Mesodermal cell (in vitro differentiated cells): ENCODE data around the gene CAPZA1.

ENCODE experiments used
- H3K27ac ChIP-seq: 2 replicates; pipeline ENCODE4 v1.7.0; 2013; ENCODE audit warnings: mild to moderate bottlenecking, low read depth, low read length, moderate library complexity; ENCODE audit not compliant: severe bottlenecking
- H3K36me3 ChIP-seq: 2 replicates; pipeline ENCODE4 v1.7.1; 2013; ENCODE audit warnings: mild to moderate bottlenecking, low read length, moderate library complexity; ENCODE audit not compliant: control insufficient read depth, insufficient read depth
- H3K4me1 ChIP-seq: one replicate; pipeline ENCODE4 v1.7.1; 2013; ENCODE audit warnings: mild to moderate bottlenecking, low read length; ENCODE audit not compliant: insufficient read depth, control insufficient read depth, poor library complexity, severe bottlenecking
- H3K4me3 ChIP-seq: 2 replicates; pipeline ENCODE4 v1.7.0; 2013; ENCODE audit warnings: low read length, control low read depth, mild to moderate bottlenecking; ENCODE audit not compliant: insufficient read depth, poor library complexity, severe bottlenecking; ENCODE audit errors: extremely low read depth
- H3K9me3 ChIP-seq: 2 replicates; pipeline ENCODE4 v1.7.1; 2013; ENCODE audit warnings: mild to moderate bottlenecking, low read length, moderate library complexity; ENCODE audit not compliant: control insufficient read depth
- WGBS, 2 experiments: methylation state at CpG; one replicate each; pipeline ENCODE4 v1.1.5; 2013; ENCODE audit warnings: missing lambda C conversion rate in 2 of 2; ENCODE audit not compliant: insufficient coverage in 2 of 2; 5-methylcytosine and 5-hydroxymethylcytosine counted together

CAPZA1 gene

DNA sequence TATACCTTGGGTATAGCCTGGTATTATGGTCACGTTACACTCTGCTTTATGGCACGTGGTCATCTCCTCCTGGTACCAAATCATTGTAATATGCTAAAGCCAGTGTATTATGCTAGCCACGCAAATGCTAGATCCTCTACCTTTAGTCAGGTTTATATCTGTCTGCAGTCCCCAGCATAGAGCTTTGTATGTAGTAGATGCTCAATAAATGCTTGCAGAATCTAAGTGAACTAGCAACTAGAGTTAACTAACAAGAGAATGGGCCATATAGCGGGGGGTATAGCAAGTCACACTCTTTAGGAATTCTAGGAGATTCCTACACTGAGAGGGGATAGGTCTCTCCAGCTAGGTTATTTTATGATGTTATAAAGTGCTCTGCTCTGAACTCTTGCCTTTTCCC is 57.9 kb downstream of the CAPZA1 start:
- WGBS, 2 experiments, result 93 to 100% methylated on average over 3 to 4 of the region's 4 CpGs

DNA sequence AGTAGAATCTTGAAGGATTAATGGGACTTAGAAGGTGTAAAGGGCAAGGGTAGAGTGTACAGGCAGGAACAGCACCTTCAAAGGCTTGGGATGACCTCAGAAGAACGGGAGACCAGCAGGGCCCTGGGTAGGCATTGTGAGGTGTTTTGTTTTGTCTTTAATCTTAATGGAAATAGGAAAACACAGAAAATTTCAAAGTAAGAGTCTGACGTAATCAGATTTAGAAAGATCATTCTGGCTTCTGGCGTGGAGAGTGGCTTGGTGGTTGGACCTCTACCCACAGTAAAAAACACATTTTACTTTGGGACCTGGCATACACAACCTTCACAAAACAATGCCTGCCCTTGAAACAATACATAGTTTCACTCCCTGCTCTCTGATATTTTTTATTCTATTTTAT is 59.0 kb downstream of the CAPZA1 start:
- H3K9me3 ChIP-seq, result no peaks in the 10 kb centered on the region
- no peak overlapping the region for H3K4me3 ChIP-seq
- H3K27ac ChIP-seq, result no peak overlapping the region
- WGBS, 2 experiments, result 90 to 96% methylated on average over 2 to 3 of the region's 3 CpGs
- H3K36me3 ChIP-seq, result peaks cover 3% of the 10 kb centered on the region
- H3K4me1 ChIP-seq, result peaks cover 5% of the 10 kb centered on the region

More for the DNA sequence above, 57.9 kb downstream of the CAPZA1 start:
- no peak overlapping the region for H3K27ac ChIP-seq
- no peak overlapping the region for H3K4me3 ChIP-seq
- H3K4me1 ChIP-seq, result peaks cover 5% of the 10 kb centered on the region
- H3K9me3 ChIP-seq, result no peaks in the 10 kb centered on the region
- peaks cover 3% of the 10 kb centered on the region for H3K36me3 ChIP-seq

GRCh38 chr1:112685913-112686312 is 66.3 kb downstream of the CAPZA1 start:
- 98 to 100% methylated on average over 4 to 5 of the region's 5 CpGs for WGBS, 2 experiments
- H3K4me1 ChIP-seq, result peaks cover 2% of the 10 kb centered on the region
- H3K9me3 ChIP-seq, result no peaks in the 10 kb centered on the region
- H3K36me3 ChIP-seq, result peaks cover 16% of the 10 kb centered on the region
- no peak overlapping the region for H3K27ac ChIP-seq
- H3K4me3 ChIP-seq, result no peak overlapping the region

GRCh38 chr1:112686417-112686816 is 66.8 kb downstream of the CAPZA1 start:
- Histone ChIP-seq H3K9me3 (no peaks in the 10 kb centered on the region), H3K4me1 (peaks cover 2% of the 10 kb centered on the region), H3K36me3 (peaks cover 16% of the 10 kb centered on the region), H3K27ac (no peak overlapping the region), H3K4me3 (no peak overlapping the region)
- 80 to 86% methylated on average over 3 of the region's 3 CpGs for WGBS, 2 experiments

DNA sequence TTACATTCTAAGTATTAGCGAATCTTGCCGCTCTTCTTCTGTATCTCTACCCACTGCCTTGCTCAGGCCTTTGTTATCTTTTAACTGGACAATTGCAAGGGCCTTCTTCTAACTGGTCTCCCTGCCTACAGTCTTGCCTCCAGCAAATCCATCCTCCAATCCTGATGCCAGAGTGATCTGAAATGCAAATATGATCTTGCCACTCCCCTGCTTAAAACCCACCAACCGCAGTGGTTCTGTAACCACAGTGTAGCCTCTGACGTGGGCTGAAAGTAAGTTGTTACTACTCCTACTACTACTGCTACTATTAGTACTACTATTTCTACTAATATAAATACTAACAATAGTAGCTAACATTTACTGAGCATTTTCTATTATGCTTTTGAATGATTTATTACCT is 67.2 kb downstream of the CAPZA1 start:
- Histone ChIP-seq H3K4me1 (peaks cover 2% of the 10 kb centered on the region), H3K4me3 (no peak overlapping the region), H3K9me3 (no peaks in the 10 kb centered on the region), H3K36me3 (peaks cover 19% of the 10 kb centered on the region), H3K27ac (no peak overlapping the region)
- 94 to 96% methylated on average over 2 to 3 of the region's 4 CpGs for WGBS, 2 experiments

- WGBS, 2 experiments, result 90 to 98% methylated on average over 4 of the region's 4 CpGs
- Histone ChIP-seq H3K9me3 (no peaks in the 10 kb centered on the region), H3K36me3 (peaks cover 24% of the 10 kb centered on the region), H3K4me3 (no peak overlapping the region), H3K27ac (no peak overlapping the region), H3K4me1 (peaks cover 2% of the 10 kb centered on the region)
Observed at GRCh38 chr1:112687361-112687760, 67.7 kb downstream of the CAPZA1 start.

DNA sequence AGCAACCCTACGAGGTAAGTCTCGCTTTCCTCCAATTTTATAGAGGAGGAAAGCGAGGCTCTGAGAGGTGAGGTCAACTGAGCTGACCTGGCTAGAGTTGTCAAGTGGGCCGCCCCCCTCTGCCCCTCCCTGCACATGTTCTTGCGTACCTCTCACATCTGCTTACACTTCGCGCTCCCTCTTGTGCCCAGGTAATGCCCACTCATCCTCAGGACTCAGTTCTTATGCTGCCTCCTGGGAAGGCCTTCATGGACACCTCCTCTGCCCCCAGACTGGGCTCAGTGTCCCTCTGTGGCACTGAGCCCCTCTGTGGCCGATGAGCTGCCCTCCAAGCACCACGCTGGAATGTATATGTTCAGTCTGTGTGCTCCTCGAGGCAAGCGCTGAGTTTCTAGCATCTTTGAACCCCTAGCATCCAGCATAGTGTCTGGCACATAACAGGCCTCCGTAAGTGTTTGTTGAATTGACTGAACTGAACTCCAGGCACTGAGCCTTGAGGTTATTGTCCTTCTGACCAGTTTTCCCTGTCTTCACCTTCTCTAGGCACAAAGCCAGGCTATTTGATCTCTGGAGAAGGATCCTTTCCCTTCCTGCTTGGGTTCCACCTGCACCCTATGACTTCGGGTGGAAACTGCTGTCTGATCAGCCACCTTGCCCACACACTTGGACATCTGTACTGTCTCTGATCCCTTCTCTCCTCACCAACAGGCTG is 68.3 kb downstream of the CAPZA1 start:
- Histone ChIP-seq H3K4me1 (peaks cover 2% of the 10 kb centered on the region), H3K36me3 (peaks cover 30% of the 10 kb centered on the region), H3K4me3 (no peak overlapping the region), H3K9me3 (no peaks in the 10 kb centered on the region), H3K27ac (no peak overlapping the region)
- WGBS, 2 experiments, result 93 to 95% methylated on average over 12 of the region's 13 CpGs

- Histone ChIP-seq H3K27ac (no peak overlapping the region), H3K36me3 (peaks cover 34% of the 10 kb centered on the region), H3K4me1 (peaks cover 2% of the 10 kb centered on the region), H3K9me3 (no peaks in the 10 kb centered on the region), H3K4me3 (no peak overlapping the region)
- 87 to 100% methylated on average over 2 to 9 of the region's 13 CpGs for WGBS, 2 experiments
Observed at GRCh38 chr1:112688781-112689193, 69.2 kb downstream of the CAPZA1 start.

DNA sequence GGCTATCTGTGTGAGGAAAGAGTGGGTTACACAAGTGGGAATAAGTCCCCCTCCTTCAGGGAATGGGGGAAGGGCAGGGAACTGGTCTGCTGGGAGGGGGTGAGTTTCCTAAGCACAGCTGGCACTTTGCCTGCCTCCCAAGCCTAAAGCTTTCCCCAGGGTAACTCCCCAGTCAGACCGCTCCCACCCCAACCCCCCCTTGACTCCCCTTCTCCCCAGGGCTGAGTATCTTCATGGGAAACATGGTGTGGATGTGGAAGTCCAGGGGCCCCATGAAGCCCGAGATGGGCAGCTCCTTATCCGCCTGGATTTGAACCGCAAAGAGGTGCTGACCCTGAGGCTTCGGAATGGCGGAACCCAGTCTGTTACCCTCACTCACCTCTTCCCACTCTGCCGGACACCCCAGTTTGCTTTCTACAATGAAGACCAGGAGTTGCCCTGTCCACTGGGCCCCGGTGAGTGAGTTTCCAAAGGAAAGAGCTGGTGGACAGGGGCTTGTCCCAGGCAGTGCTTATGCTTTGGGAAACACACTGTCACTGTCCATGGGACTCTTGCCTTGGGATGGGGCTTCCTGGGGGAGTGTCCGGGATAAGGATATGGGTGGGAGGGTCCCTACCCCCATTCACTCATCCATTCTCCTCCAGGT is 69.7 kb downstream of the CAPZA1 start:
- Histone ChIP-seq H3K4me3 (no peak overlapping the region), H3K27ac (no peak overlapping the region), H3K9me3 (no peaks in the 10 kb centered on the region), H3K4me1 (peaks cover 2% of the 10 kb centered on the region), H3K36me3 (peaks cover 39% of the 10 kb centered on the region)
- 100% methylated on average over 2 to 4 of the region's 9 CpGs for WGBS, 2 experiments

DNA sequence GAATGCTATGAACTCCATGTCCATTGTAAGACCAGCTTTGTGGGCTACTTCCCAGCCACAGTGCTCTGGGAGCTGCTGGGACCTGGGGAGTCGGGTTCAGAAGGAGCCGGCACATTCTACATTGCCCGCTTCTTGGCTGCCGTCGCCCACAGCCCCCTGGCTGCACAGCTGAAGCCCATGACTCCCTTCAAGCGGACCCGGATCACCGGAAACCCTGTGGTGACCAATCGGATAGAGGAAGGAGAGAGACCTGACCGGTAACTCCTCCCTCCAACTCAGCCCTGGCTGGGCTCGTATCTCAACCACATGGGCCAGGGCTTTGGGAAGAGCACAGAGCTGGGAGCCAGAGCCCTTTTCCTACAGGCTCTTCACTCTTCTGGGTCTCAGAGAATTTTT is 70.2 kb downstream of the CAPZA1 start:
- peaks cover 2% of the 10 kb centered on the region for H3K4me1 ChIP-seq
- WGBS, 2 experiments, result 85 to 99% methylated on average over 8 to 10 of the region's 11 CpGs
- H3K36me3 ChIP-seq, result peaks cover 44% of the 10 kb centered on the region
- no peak overlapping the region for H3K4me3 ChIP-seq
- no peak overlapping the region for H3K27ac ChIP-seq
- no peaks in the 10 kb centered on the region for H3K9me3 ChIP-seq

GRCh38 chr1:112692681-112693080 is 73.0 kb downstream of the CAPZA1 start:
- peaks cover 62% of the 10 kb centered on the region for H3K36me3 ChIP-seq
- WGBS, 2 experiments, result 98 to 100% methylated on average over 5 of the region's 5 CpGs

More at GRCh38 chr1:112692681-112693080, 73.0 kb downstream of the CAPZA1 start:
- H3K27ac ChIP-seq, result no peak overlapping the region
- peaks cover 5% of the 10 kb centered on the region for H3K4me1 ChIP-seq
- no peaks in the 10 kb centered on the region for H3K9me3 ChIP-seq
- H3K4me3 ChIP-seq, result no peak overlapping the region
